GM18951 (cell line): Measurements from ENCODE around the gene GOLM1.
A peak's percentile ranks its signal among the peaks of the same experiment; 100 is the strongest.

Source experiments
- POLR2A ChIP-seq: IDR thresholded peaks from 4 replicates; pipeline ENCODE4 v1.6.1; 2011; ENCODE audit warnings: mild to moderate bottlenecking; ENCODE audit not compliant: insufficient read length, insufficient read depth; ENCODE audit errors: extremely low read depth
- in situ Hi-C: fragments of 300-500 bp; cut with MboI; formaldehyde crosslinking; loops from one replicate; pipeline ENCODE4 v1.12.0; 2022; ENCODE audit warnings: low sequenced_read_pairs, mixed read lengths, inconsistent platforms; ENCODE audit not compliant: unreplicated experiment

The GOLM1 gene

GRCh38 chr9:86112057-86112456, 12.7 kb upstream of the GOLM1 start:
- in situ Hi-C loops: no loop called here
- TF ChIP-seq POLR2A: no peak

GRCh38 chr9:86102626-86103025, 3.3 kb upstream of the GOLM1 start:
- in situ Hi-C loops: no loop called here
- no peak for TF ChIP-seq POLR2A

- peak; percentile 6 for TF ChIP-seq POLR2A
- in situ Hi-C loops: no loop called here
These were observed 475 bp upstream of the GOLM1 start for GRCh38 chr9:86099701-86100364.

- TF ChIP-seq POLR2A: no peak
- in situ Hi-C loops: no loop called here
These were observed 1.7 kb downstream of the GOLM1 start for GRCh38 chr9:86097510-86098224.

- no peak for TF ChIP-seq POLR2A
- in situ Hi-C loops: no loop called here
These were observed 3.0 kb downstream of the GOLM1 start for GRCh38 chr9:86096386-86096785.

- in situ Hi-C loops: no loop called here
These were observed 5.4 kb downstream of the GOLM1 start for GRCh38 chr9:86093788-86094555.

GRCh38 chr9:86091477-86091876, 7.9 kb downstream of the GOLM1 start:
- no peak for TF ChIP-seq POLR2A
- in situ Hi-C loops: no loop called here

More at GRCh38 chr9:86093788-86094555, 5.4 kb downstream of the GOLM1 start:
- TF ChIP-seq POLR2A: no peak

- in situ Hi-C loops: no loop called here
- no peak for TF ChIP-seq POLR2A
These were observed 16.5 kb downstream of the GOLM1 start for GRCh38 chr9:86082870-86083269.

- in situ Hi-C loops: no loop called here
- TF ChIP-seq POLR2A: no peak
These were observed 19.4 kb downstream of the GOLM1 start for GRCh38 chr9:86079865-86080469.

GRCh38 chr9:86079421-86079831, 19.9 kb downstream of the GOLM1 start:
- no peak for TF ChIP-seq POLR2A
- in situ Hi-C loops: no loop called here

- no peak for TF ChIP-seq POLR2A
- in situ Hi-C loops: no loop called here
These were observed 20.6 kb downstream of the GOLM1 start for GRCh38 chr9:86078731-86079130.

GRCh38 chr9:86077276-86077675, 22.1 kb downstream of the GOLM1 start:
- no peak for TF ChIP-seq POLR2A
- in situ Hi-C loops: no loop called here
